Mucosa of stomach (tissue), 1 donor: ENCODE data around the gene FUBP1.
"Not testable (repeated sequence)": the region's sequence is repeated elsewhere in the genome, so short reads cannot be mapped to it uniquely, and the experiment has no call there.

Source experiments
- H3K27me3 ChIP-seq: one replicate; pipeline ENCODE4 v1.7.0; 2013; ENCODE audit warnings: mild to moderate bottlenecking, low read length; ENCODE audit not compliant: control insufficient read depth, insufficient read depth
- H3K36me3 ChIP-seq: one replicate; pipeline ENCODE4 v1.7.0; 2013; ENCODE audit warnings: low read length; ENCODE audit not compliant: control insufficient read depth, insufficient read depth
- H3K4me1 ChIP-seq: one replicate; pipeline ENCODE4 v1.7.0; 2013; ENCODE audit warnings: mild to moderate bottlenecking, low read length; ENCODE audit not compliant: control insufficient read depth, insufficient read depth
- H3K4me3 ChIP-seq: one replicate; pipeline ENCODE4 v1.7.0; 2013; ENCODE audit warnings: low read length
- H3K9ac ChIP-seq: one replicate; pipeline ENCODE4 v1.7.0; 2013; ENCODE audit warnings: mild to moderate bottlenecking, low read length, moderate library complexity
- H3K9me3 ChIP-seq: one replicate; pipeline ENCODE4 v1.7.0; 2013; ENCODE audit warnings: mild to moderate bottlenecking, low read length, moderate library complexity; ENCODE audit not compliant: control insufficient read depth
- donor health status: Pancreatic carcinoma.

Gene FUBP1, protein sequence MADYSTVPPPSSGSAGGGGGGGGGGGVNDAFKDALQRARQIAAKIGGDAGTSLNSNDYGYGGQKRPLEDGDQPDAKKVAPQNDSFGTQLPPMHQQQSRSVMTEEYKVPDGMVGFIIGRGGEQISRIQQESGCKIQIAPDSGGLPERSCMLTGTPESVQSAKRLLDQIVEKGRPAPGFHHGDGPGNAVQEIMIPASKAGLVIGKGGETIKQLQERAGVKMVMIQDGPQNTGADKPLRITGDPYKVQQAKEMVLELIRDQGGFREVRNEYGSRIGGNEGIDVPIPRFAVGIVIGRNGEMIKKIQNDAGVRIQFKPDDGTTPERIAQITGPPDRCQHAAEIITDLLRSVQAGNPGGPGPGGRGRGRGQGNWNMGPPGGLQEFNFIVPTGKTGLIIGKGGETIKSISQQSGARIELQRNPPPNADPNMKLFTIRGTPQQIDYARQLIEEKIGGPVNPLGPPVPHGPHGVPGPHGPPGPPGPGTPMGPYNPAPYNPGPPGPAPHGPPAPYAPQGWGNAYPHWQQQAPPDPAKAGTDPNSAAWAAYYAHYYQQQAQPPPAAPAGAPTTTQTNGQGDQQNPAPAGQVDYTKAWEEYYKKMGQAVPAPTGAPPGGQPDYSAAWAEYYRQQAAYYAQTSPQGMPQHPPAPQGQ

DNA sequence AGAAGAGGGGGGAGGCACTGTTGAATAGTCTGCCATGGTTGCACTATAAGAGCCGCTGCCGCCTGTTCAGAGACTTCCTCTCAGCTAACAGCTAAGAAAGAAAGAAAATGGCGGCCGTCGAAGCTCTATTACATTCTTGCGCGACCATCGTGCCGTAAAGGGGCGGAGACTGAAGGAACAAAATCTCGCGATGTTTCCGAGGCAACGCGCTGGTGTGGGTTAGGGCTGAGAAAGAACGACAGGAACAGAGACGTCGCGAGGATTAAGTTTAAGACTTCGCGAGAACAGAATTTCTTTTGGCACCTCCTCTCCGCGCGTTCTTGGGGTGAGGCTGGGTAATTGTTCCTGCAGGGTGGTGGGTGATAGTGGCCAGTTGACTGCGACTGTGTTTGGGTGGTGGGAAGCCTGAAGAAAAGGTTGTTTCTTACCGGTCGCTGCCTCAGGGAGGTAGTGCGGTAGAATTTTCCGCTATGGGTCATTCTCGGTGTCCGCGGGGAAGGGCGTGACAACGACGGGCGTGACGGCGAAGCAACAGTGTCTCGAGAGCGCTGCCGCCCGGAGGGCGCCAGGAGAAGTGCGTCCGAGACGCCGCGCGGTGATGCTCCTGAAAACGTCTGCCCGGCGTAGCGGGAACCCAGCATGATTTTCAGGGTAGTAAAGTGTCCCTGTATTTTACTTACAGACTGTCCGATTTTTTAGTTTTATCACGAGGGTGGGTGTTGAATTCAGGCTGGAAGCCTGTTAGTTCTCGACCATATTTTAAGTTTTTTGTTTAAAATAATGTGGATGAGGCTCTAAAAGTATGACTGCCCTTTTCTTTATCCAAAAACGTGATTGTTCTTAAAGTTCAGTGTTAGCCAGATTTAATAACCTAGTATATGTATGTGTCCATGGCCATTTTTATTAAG lies at the start of gene FUBP1:
Gene FUBP1 (minus strand): TSS at position 104 of the 908 bp plus-strand sequence. CDS start 68 bp downstream, at position 36.
- Histone ChIP-seq H3K27me3 (no peaks in the 10 kb centered on the region), H3K36me3 (no peaks in the 10 kb centered on the region), H3K4me3 (peak within 1 kb of the TSS; percentile 66), H3K4me1 (peaks cover 11% of the 10 kb centered on the region), H3K9ac (peak within 1 kb of the TSS; percentile 94), H3K9me3 (no peaks in the 10 kb centered on the region)

DNA sequence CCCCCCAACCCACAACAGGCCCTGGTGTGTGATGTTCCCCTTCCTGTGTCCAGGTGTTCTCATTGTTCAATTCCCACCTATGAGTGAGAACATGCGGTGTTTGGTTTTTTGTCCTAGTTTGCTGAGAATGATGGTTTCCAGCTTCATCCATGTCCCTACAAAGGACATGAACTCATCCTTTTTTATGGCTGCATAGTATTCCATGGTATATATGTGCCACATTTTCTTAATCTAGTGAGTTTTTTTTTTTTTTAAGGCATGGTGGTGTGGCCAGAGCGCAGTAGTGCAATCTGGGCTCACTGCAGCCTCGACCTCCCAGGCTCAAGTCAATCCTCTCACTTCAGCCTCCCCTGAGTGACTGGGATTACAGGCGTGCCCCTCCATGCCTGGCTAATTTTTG lies 42.3 kb upstream of the FUBP1 start:
- not testable (repeated sequence) for H3K4me3 ChIP-seq, H3K9ac ChIP-seq, H3K36me3 ChIP-seq, H3K4me1 ChIP-seq, H3K27me3 ChIP-seq, H3K9me3 ChIP-seq

DNA sequence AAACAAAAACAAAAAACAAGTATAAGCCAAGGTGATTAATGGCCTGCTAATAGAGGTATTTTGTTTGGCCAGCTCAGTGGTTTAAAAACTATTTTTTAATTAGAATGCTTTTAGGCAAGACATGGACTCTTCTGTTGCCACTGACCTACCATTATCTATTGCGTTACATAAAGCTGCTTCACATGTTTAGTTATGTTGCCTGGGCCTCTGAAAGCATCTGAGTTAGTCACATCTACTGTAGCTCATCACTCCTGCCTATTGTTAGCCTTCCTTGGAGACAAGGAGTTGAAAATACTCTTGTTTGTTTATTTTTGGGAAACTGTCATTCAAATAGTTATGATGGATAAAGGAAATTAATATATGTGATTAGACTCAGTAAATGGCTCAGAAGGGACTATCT lies 40.2 kb upstream of the FUBP1 start:
- H3K9ac ChIP-seq: no peak overlapping the region
- H3K27me3 ChIP-seq: no peaks in the 10 kb centered on the region
- H3K36me3 ChIP-seq: no peaks in the 10 kb centered on the region
- no peaks in the 10 kb centered on the region for H3K4me1 ChIP-seq
- H3K9me3 ChIP-seq: no peaks in the 10 kb centered on the region
- no peak overlapping the region for H3K4me3 ChIP-seq

DNA sequence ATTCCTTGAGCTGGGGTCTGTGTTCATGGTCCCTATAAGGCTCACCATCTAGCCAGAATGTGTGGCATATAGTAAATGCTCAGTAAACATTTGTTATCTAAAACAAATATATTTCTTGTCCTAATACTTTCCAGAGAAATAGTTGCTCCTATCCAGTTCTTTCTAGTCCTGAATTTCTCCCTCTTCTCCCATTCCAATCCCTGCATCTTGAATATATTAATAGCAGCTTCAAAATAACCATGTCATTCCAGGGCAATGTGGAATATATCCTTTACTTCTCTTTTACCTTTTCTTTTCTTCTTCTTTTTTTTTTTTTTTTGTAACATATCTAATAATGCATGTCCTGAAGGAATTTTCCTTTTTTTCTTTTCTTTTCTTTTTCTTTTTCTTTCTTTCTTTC lies 36.3 kb upstream of the FUBP1 start:
- no peaks in the 10 kb centered on the region for H3K4me1 ChIP-seq
- no peaks in the 10 kb centered on the region for H3K36me3 ChIP-seq
- no peaks in the 10 kb centered on the region for H3K27me3 ChIP-seq
- no peak overlapping the region for H3K4me3 ChIP-seq
- no peak overlapping the region for H3K9ac ChIP-seq
- H3K9me3 ChIP-seq: no peaks in the 10 kb centered on the region

DNA sequence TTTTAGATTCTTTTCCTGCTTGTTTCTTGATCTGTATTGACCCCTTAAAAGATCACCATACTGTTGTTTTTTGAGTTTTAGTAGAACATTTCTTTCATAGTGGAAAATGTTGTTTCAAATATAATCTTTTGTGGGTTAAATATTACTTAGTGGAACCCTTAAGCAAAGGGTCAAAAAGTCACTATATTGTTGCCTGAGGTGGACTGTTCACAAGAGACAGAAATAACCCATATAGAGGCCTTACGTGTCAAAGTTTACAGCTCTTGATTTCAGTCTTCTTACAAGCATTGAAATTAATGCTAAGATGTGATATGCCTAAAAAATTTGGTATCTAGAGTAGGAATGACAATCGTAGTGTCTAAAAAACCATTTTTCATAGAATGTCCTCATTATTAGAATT lies 32.2 kb upstream of the FUBP1 start:
- Histone ChIP-seq H3K27me3 (no peaks in the 10 kb centered on the region), H3K9me3 (no peaks in the 10 kb centered on the region), H3K9ac (no peak overlapping the region), H3K4me3 (no peak overlapping the region), H3K4me1 (no peaks in the 10 kb centered on the region), H3K36me3 (no peaks in the 10 kb centered on the region)

DNA sequence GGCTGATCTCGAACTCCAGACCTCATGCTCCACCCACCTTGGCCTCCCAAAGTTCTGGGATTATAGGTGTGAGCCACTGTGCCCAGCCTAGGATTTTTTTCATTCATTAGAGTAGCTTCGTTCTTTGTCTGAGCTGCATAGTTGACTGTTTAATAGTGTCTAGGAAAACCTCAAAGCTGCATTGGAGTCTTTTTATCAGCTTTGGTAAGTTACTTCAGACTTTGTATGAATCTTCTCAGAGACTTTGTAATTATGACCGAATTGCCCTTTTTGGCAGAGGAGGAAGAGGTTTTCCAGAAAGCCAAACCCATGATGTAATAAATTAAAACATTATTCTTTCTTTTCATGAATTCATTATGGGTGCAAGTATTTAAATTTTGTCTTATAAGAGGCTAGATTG lies 31.0 kb upstream of the FUBP1 start:
- no peaks in the 10 kb centered on the region for H3K9me3 ChIP-seq
- H3K4me1 ChIP-seq: no peaks in the 10 kb centered on the region
- H3K4me3 ChIP-seq: no peak overlapping the region
- H3K36me3 ChIP-seq: no peaks in the 10 kb centered on the region
- no peak overlapping the region for H3K9ac ChIP-seq
- H3K27me3 ChIP-seq: no peaks in the 10 kb centered on the region

DNA sequence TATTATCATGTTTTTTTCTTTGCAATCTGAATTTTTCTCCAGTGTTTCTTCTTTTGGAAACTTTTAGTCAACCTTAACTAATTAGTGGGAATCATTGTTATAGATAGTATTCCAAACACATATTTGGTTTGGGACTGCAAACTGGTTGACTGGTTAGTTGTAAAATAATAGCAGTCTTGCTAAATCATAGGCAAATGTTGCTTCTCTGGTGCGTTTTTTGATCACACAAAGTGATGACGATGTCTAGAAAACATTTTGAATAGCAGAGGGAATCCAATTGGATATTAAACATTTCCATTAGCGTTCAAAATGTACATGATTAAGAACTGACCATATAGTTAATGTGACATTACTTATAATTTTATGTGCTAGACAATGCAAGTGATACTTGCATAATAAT lies 30.4 kb upstream of the FUBP1 start:
- H3K27me3 ChIP-seq: no peaks in the 10 kb centered on the region
- no peaks in the 10 kb centered on the region for H3K36me3 ChIP-seq
- H3K9me3 ChIP-seq: no peaks in the 10 kb centered on the region
- H3K4me1 ChIP-seq: no peaks in the 10 kb centered on the region
- no peak overlapping the region for H3K9ac ChIP-seq
- no peak overlapping the region for H3K4me3 ChIP-seq

DNA sequence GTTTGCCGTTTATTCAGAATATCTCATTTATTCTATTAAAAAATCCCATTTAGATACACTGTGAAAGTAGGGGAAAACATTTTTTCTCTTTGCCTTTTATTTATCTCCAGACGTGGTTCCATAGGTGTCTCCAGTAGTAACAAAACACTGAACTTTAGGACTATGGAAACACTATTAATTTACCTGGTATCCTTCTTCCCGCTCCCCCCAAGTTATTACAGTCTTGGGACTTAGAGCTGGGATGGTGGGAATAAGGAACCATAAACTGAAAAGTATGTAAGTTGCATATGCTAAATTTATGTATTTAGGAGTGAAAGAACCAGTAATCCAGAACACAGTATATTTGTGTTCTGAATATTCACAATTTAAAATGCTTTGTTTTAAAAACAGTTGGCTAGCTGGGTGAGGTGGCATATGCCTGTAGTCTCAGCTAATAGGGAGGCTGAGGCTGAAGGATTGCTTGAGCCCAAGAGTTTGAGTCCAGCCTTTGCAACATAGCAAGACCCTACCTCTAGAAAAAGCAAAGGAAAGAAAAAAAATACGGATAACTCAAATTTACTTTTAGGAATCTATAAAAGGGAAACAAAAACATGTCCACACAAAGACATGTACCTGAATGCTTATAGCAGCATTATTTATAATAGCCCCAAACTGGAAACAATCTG lies 28.9 kb upstream of the FUBP1 start:
- H3K9me3 ChIP-seq: no peaks in the 10 kb centered on the region
- H3K4me3 ChIP-seq: no peak overlapping the region
- no peaks in the 10 kb centered on the region for H3K4me1 ChIP-seq
- no peak overlapping the region for H3K9ac ChIP-seq
- no peaks in the 10 kb centered on the region for H3K36me3 ChIP-seq
- H3K27me3 ChIP-seq: no peaks in the 10 kb centered on the region

DNA sequence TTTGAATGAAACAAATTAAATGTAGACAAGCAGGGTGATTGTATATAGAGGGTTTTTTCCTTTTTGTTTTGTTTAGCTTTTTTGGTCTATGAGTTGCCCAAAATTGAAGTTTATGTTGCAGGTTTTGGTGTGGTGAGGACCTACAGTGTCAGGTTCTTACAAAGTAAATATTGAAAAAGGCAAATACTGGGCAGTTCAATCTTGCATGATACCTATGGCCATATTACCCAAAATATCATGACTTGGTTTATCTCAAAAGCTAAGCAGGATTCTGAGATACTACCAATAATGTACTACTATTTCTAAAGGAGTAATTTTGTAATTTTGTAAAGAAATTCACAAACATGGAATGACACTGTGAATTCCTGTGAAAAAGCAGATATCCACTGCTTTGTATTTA lies 27.6 kb upstream of the FUBP1 start:
- no peaks in the 10 kb centered on the region for H3K9me3 ChIP-seq
- no peaks in the 10 kb centered on the region for H3K36me3 ChIP-seq
- no peaks in the 10 kb centered on the region for H3K27me3 ChIP-seq
- no peaks in the 10 kb centered on the region for H3K4me1 ChIP-seq
- no peak overlapping the region for H3K4me3 ChIP-seq
- H3K9ac ChIP-seq: peak overlapping the region; percentile 40

DNA sequence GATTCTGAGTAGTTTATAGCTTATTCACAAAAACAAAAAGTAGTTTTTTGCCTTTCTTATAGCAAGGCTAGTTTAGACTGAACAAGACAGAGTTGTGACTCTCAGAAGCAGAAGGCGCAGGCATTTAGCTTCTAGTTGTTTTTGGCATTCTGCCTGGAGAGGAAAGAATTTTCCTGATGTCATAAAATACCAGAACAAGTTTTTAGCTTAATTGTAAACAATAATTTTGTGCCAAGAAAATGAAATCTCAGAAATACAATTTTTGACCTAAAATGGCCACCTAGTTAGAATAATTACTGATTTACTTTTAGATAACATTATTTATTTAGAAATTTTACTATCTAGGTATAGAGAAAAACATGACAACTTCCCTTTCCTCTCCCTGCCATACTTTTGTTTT lies 26.9 kb upstream of the FUBP1 start:
- Histone ChIP-seq H3K4me3 (no peak overlapping the region), H3K36me3 (no peaks in the 10 kb centered on the region), H3K9me3 (no peaks in the 10 kb centered on the region), H3K27me3 (no peaks in the 10 kb centered on the region), H3K4me1 (no peaks in the 10 kb centered on the region), H3K9ac (peak overlapping the region; percentile 82)

DNA sequence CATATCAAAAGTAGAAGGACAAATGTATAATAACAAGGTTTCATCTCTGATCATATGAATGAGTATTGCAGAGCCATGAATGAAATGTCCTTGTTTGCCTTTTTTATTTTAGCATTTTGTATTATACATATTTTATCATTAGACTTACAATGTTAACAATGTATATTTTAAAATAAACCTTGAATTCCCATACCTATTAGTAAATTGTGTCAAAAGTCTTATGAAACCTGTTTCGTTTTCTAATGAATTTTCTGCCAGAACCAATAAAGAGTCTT lies 26.5 kb upstream of the FUBP1 start:
- no peaks in the 10 kb centered on the region for H3K27me3 ChIP-seq
- H3K9ac ChIP-seq: peak overlapping the region; percentile 82
- no peaks in the 10 kb centered on the region for H3K36me3 ChIP-seq
- H3K4me3 ChIP-seq: peak overlapping the region; percentile 65
- no peaks in the 10 kb centered on the region for H3K9me3 ChIP-seq
- H3K4me1 ChIP-seq: no peaks in the 10 kb centered on the region
